Psoas muscle (tissue), 8 donors: ENCODE results near the gene AACS. TPM values are rescaled to one million over a fixed set of nuclear protein-coding genes. Genes with fewer than 3 reads are reported as not detected.

Source experiments
- ATAC-seq, 4 donors: fragments of 200-7000 bp; cut with Tn5 transposase; one replicate each; pipeline ENCODE4 v1.9.1; 2020; ENCODE audit warnings: moderate library complexity in 3 of 4, mild to moderate bottlenecking in 2 of 4
- DNase-seq, 2 donors: peaks; one replicate each; pipeline ENCODE4 v3.0.0-alpha.2; 2020
- H3K27ac ChIP-seq: fragments of 200-600 bp; one replicate; pipeline ENCODE4 v1.8.0; 2022
- H3K27me3 ChIP-seq, 3 donors: fragments of 200-600 bp in 1 of 3; one replicate each; pipeline versions ENCODE4 v1.6.1 to v1.8.0; 2013 to 2022; ENCODE audit warnings: low read length in 2 of 3, mild to moderate bottlenecking in 2 of 3, moderate library complexity in 1 of 3; ENCODE audit not compliant: insufficient read depth in 3 of 3
- H3K36me3 ChIP-seq, 2 donors: fragments of 200-600 bp in 1 of 2; one replicate each; pipeline versions ENCODE4 v1.6.1 to v1.8.0; 2013 to 2022; ENCODE audit warnings: low read depth in 1 of 2, mild to moderate bottlenecking in 1 of 2, moderate library complexity in 1 of 2; ENCODE audit not compliant: insufficient read depth in 1 of 2
- H3K4me1 ChIP-seq: fragments of 200-600 bp; one replicate; pipeline ENCODE4 v1.8.0; 2022
- H3K4me3 ChIP-seq: fragments of 200-600 bp; one replicate; pipeline ENCODE4 v1.8.0; 2022; ENCODE audit warnings: mild to moderate bottlenecking
- H3K9me3 ChIP-seq: fragments of 200-600 bp; one replicate; pipeline ENCODE4 v1.8.0; 2022
- WGBS, 3 donors: extraction: QIAGEN DNeasy Blood & Tissue Kit; methylation state at CpG; one replicate each; pipeline versions ENCODE4 v1.1.6 to v1.1.7; 2013; 5-methylcytosine and 5-hydroxymethylcytosine counted together
- intact Hi-C, 2 donors: fragments of 100-400 bp; cut with DNase I; formaldehyde crosslinking; loops; one replicate each; pipeline versions ENCODE4 v1.11.0 to v1.14.2; 2022
- polyA plus RNA-seq, 3 donors: library from polyadenylated mRNA; stranded (reverse); fragments of 200-250 nt; gene quantifications; one replicate each; pipeline ENCODE4 v1.2.3, GENCODE V29; 2013
- total RNA-seq, 4 donors: library from RNA; stranded (reverse); fragmentation: NEBNext Ultra II Directional in 2 of 4; extraction: Animal tissue kit (Norgen Biotek cat#: 25700) in 2 of 4; gene quantifications; one replicate each; pipeline versions ENCODE4 v1.2.1 to v1.2.4, GENCODE V29; 2021 to 2023
- TF ChIP-seq, protein P1 (sequence below): fragments of 200-600 bp; IDR thresholded peaks from one replicate; pipeline ENCODE4 v1.8.0; 2022; ENCODE audit warnings: antibody characterized with exemption
- donor health status: healthy with polysubstance abuse.
- donor health status: DM: no; HTN: no; CAD: no; lungs with moderate emphysema.
- donor health status: Bipolar disorder and iron deficiency.
- donor health status: healthy.
- donor health status: DM: yes; HTN: yes; CAD: no.
- donor health status: DM: no; HTN: no; CAD: no.
- donor health status: DM: no; HTN: no; CAD: no.
- donor health status: DM: yes; HTN: yes; CAD: no.

The AACS gene
- total and polyA plus RNA-seq, 7 donors, result 3.2 to 9.5 (median 5.7) TPM

DNA sequence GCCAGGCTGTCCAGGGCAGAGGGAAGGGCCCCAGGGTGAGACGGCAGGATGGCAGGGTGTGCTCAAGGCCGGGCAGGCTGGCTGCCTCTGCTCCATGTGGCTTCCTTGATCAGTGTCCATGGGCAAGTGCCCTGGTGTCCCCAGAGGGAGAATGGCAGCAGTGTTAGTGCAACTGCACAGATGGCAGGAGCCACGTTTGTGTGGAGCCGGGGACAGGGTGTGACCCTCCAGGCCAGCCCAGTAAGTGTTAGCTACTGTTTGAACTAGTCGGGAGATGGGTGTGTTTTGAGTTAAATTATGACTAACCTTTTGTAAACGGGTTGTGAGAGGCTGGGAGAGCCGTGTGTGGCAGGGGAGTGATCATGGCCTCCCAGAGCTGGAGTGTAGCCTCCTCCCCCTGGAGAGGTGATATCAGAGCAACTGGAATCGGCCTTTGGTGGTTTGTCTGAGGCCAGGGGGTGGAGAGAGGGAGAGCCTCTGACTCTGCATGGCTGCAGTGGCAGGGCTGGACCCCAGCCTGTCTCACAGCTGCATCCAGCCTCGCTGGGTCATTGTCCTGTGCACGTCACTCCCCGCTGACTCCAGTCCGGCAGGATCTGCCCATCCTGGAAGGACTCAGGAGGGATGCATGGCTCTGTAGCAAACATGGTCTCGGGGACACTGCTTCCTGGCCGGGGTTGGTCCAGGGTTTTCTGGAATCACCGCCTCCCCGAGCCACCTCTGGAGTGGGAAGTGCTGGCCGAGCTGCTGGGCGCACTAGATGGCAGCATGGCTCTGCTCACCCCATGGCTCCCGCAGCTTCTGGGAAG lies 27.8 kb downstream of the AACS start:
- ATAC-seq, result peak; percentile 17 to 50 (median 36)
- intact Hi-C loops, result no loop called here
- H3K9me3 ChIP-seq, result no peaks in the 10 kb centered on the region
- H3K36me3 ChIP-seq, result peaks cover 0 to 6% of the 10 kb centered on the region in 2 donors
- H3K27me3 ChIP-seq, result no peaks in the 10 kb centered on the region
- WGBS, 3 donors, result 54 to 61% (median 61%) methylated on average over 19 of the region's 19 CpGs
- TF ChIP-seq, protein P1, sequence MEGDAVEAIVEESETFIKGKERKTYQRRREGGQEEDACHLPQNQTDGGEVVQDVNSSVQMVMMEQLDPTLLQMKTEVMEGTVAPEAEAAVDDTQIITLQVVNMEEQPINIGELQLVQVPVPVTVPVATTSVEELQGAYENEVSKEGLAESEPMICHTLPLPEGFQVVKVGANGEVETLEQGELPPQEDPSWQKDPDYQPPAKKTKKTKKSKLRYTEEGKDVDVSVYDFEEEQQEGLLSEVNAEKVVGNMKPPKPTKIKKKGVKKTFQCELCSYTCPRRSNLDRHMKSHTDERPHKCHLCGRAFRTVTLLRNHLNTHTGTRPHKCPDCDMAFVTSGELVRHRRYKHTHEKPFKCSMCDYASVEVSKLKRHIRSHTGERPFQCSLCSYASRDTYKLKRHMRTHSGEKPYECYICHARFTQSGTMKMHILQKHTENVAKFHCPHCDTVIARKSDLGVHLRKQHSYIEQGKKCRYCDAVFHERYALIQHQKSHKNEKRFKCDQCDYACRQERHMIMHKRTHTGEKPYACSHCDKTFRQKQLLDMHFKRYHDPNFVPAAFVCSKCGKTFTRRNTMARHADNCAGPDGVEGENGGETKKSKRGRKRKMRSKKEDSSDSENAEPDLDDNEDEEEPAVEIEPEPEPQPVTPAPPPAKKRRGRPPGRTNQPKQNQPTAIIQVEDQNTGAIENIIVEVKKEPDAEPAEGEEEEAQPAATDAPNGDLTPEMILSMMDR, result no peak
- H3K4me1 ChIP-seq, result no peaks in the 10 kb centered on the region
- no peak overlapping the region for H3K4me3 ChIP-seq
- DNase-seq, result peak; percentile 35 to 68
- no peak overlapping the region for H3K27ac ChIP-seq

DNA sequence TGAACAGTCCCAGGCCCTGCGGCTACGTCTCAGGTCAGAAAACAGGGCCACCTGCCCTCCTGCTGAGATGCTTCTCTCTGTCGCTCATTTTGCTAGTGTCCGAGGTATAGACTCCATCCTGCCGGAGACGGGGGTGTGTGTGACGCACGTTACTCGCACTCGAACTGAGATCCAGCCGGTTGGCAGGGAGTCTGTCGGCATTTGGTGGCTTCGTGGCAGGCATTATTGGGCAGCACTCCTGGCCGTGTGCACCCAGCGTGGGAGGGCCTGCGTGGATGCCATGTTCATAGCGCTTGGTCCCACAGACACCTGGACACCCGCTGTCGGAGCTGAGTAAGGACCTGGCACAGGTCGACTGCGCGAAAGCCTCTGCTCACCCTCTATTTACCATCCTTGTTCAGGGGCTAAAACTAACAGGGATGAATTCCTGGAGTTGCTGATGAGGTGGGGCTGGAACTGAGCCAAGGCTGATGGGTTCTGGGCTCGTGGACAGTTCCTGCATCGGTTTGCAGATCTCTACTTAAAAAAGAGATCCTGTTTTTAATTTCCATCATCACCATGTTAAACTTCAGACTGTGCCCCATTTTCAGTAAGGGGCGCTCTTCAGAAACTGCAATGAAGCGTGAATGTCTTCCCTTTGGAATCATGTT lies 28.6 kb downstream of the AACS start:
- no peak overlapping the region for H3K27ac ChIP-seq
- H3K36me3 ChIP-seq, result peaks cover 0 to 6% of the 10 kb centered on the region in 2 donors
- H3K27me3 ChIP-seq, result no peaks in the 10 kb centered on the region
- no peak for DNase-seq
- H3K4me1 ChIP-seq, result no peaks in the 10 kb centered on the region
- H3K4me3 ChIP-seq, result no peak overlapping the region
- intact Hi-C loops, result no loop called here
- no peaks in the 10 kb centered on the region for H3K9me3 ChIP-seq
- WGBS, 3 donors, result 82 to 86% (median 84%) methylated on average over 26 of the region's 26 CpGs
- no peak for ATAC-seq
- TF ChIP-seq, protein P1, result no peak

DNA sequence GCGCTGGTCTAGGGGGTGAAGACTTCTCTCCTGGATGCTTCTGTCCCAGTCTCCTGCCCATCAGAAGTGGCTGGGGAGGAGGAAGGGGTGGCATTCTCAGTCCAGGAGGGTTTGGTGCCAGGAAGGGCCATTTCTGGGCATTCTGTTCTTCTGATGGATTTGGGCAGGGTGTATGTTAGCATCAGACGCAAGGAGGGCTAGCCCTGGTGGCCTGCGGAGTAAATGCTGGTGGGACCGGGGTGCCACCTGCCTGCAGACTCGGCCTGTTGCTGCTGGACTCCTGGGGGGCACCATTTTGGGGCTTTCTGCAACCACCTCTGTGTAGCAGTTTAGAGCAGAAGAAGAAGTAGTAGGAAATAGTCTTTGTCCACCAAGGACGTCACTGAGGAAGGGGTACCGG lies 31.7 kb downstream of the AACS start:
- TF ChIP-seq, protein P1, result no peak
- Histone ChIP-seq H3K9me3 (no peaks in the 10 kb centered on the region), H3K36me3 (no peaks in the 10 kb centered on the region), H3K4me1 (no peaks in the 10 kb centered on the region), H3K27me3 (no peaks in the 10 kb centered on the region), H3K4me3 (no peak overlapping the region), H3K27ac (no peak overlapping the region)
- no peak for ATAC-seq
- WGBS, 3 donors, result 87 to 92% (median 90%) methylated on average over 7 of the region's 7 CpGs
- DNase-seq, result no peak
- intact Hi-C loops, result no loop called here

DNA sequence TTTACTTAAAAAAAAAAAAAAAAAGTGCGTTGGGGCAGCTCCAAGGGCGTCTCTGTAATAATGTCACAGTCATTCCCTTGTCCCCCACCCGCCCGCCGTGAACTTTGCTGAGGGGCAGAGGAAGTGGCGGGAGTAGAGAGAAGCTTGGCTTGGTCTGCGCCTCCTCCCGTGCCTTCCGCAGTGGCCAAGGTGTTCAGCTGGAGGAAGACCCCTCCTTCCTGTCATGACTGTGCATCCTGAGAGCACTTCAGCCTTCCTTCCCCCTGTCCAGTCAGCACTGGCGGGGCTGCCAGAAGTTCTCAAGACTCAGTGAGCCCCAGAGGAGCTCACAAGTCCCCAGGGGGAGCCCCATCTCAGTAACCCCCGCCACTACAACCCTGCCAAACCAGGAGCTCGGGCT lies 32.2 kb downstream of the AACS start:
- H3K4me1 ChIP-seq, result no peaks in the 10 kb centered on the region
- no peak for ATAC-seq
- intact Hi-C loops, result no loop called here

More for the DNA sequence above, 32.2 kb downstream of the AACS start:
- Histone ChIP-seq H3K4me3 (no peak overlapping the region), H3K36me3 (no peaks in the 10 kb centered on the region), H3K27ac (no peak overlapping the region), H3K27me3 (no peaks in the 10 kb centered on the region), H3K9me3 (no peaks in the 10 kb centered on the region)
- no peak for DNase-seq
- WGBS, 3 donors, result 55 to 83% (median 81%) methylated on average over 10 to 12 of the region's 12 CpGs
- TF ChIP-seq, protein P1, result no peak
